HG03460 (cell line): Measurements from ENCODE around the gene VPS72.

Experiments used
- ATAC-seq: cut with Tn5 transposase; IDR thresholded peaks from one replicate; pipeline ENCODE4 v1.9.1; 2021; ENCODE audit not compliant: unreplicated experiment

VPS72 gene

GRCh38 chr1:151187205-151187604, 2.8 kb downstream of the VPS72 start:
- no peak for ATAC-seq

- ATAC-seq: no peak
These were observed 5.8 kb downstream of the VPS72 start for GRCh38 chr1:151184211-151184610.

- ATAC-seq: no peak
These were observed 13.4 kb downstream of the VPS72 start for GRCh38 chr1:151176514-151177045.

GRCh38 chr1:151175863-151176262, 14.1 kb downstream of the VPS72 start, which contains the start of gene TMOD4:
TMOD4 (minus strand) TSS chr1:151175981; CDS start chr1:151174875, 1,106 bp downstream.
- ATAC-seq: no peak

- no peak for ATAC-seq
These were observed 14.8 kb downstream of the VPS72 start for GRCh38 chr1:151175041-151175741.

- no peak for ATAC-seq
These were observed 18.8 kb downstream of the VPS72 start for GRCh38 chr1:151171190-151171589.

GRCh38 chr1:151167116-151167515, 22.9 kb downstream of the VPS72 start:
- ATAC-seq: no peak

GRCh38 chr1:151166505-151166956, 23.5 kb downstream of the VPS72 start:
- ATAC-seq: no peak

GRCh38 chr1:151165738-151166504, 24.1 kb downstream of the VPS72 start, which contains the start of the genes LYSMD1 and SCNM1:
LYSMD1 (minus strand) TSS chr1:151165902; CDS start chr1:151165258, 644 bp downstream.
SCNM1 (plus strand) TSS chr1:151166144; CDS start chr1:151166153, 9 bp downstream.
- peak; percentile 88 for ATAC-seq

- ATAC-seq: no peak
These were observed 24.7 kb downstream of the VPS72 start for GRCh38 chr1:151165281-151165737.

- ATAC-seq: no peak
These were observed 25.2 kb downstream of the VPS72 start for GRCh38 chr1:151164732-151165280.

- ATAC-seq: no peak
These were observed 30.6 kb downstream of the VPS72 start for GRCh38 chr1:151159373-151159772.

GRCh38 chr1:151158751-151159251, 31.2 kb downstream of the VPS72 start:
- ATAC-seq: no peak

- no peak for ATAC-seq
These were observed 31.7 kb downstream of the VPS72 start for GRCh38 chr1:151158326-151158725.

- ATAC-seq: no peak
These were observed 32.9 kb downstream of the VPS72 start for GRCh38 chr1:151157067-151157531.

GRCh38 chr1:151156515-151156819, 33.5 kb downstream of the VPS72 start, which contains the start of gene TNFAIP8L2:
TNFAIP8L2 (plus strand) TSS chr1:151156649; CDS start chr1:151158698, 2,049 bp downstream.
- peak; percentile 67 for ATAC-seq

GRCh38 chr1:151147665-151148064, 42.3 kb downstream of the VPS72 start:
- no peak for ATAC-seq

- ATAC-seq: no peak
These were observed 42.9 kb downstream of the VPS72 start for GRCh38 chr1:151147132-151147503.

GRCh38 chr1:151146412-151147131, 43.4 kb downstream of the VPS72 start, which contains the start of gene SEMA6C:
SEMA6C (minus strand) TSS chr1:151146631; CDS start chr1:151142621, 4,010 bp downstream.
- peak; percentile 99 for ATAC-seq

- ATAC-seq: no peak
These were observed 44.0 kb downstream of the VPS72 start for GRCh38 chr1:151146072-151146411.
